Activated CD8-positive, alpha-beta T cell treated with anti-CD3 and anti-CD28 coated beads, Interleukin-2, amount 10 ng/mL, durations not matched to agents 7 days and 5 days (primary cell): Measurements from ENCODE around the gene SEPTIN2. TPM values are rescaled to one million over a fixed set of nuclear protein-coding genes. Genes with fewer than 3 reads are reported as not detected.
"Not testable (repeated sequence)": the region's sequence is repeated elsewhere in the genome, so short reads cannot be mapped to it uniquely, and the experiment has no call there.

Experiments used
- ATAC-seq: fragments of 150-1000 bp; cut with Tn5 transposase; one replicate; pipeline ENCODE4 v1.10.0; 2021; ENCODE audit warnings: moderate library complexity
- CTCF ChIA-PET: fragments of 350-600 bp; sonication (Branson Sonifier 250); formaldehyde crosslinking; loops from one replicate; lab custom pipeline; 2021; ENCODE audit warnings: antibody characterized with exemption; lab: Charles Lee
- POLR2A ChIA-PET: fragments of 350-600 bp; sonication (Branson Sonifier 250); formaldehyde crosslinking; loops from one replicate; lab custom pipeline; 2021; ENCODE audit warnings: antibody characterized with exemption; lab: Charles Lee
- DNase-seq: peaks from one replicate; pipeline ENCODE4 v3.0.0-alpha.2; 2020
- H3K27ac Mint-ChIP-seq: one replicate; pipeline ENCODE4 v1.8.0; 2021; ENCODE audit warnings: mild to moderate bottlenecking, mixed read lengths
- H3K27me3 Mint-ChIP-seq: one replicate; pipeline ENCODE4 v1.8.0; 2021; ENCODE audit warnings: low read depth, mixed read lengths
- H3K36me3 Mint-ChIP-seq: one replicate; pipeline ENCODE4 v1.8.0; 2021; ENCODE audit warnings: low read depth, mixed read lengths
- H3K4me1 Mint-ChIP-seq: one replicate; pipeline ENCODE4 v1.8.0; 2021; ENCODE audit warnings: low read depth, mixed read lengths
- H3K4me3 Mint-ChIP-seq: one replicate; pipeline ENCODE4 v1.8.0; 2021; ENCODE audit warnings: mild to moderate bottlenecking, mixed read lengths
- H3K9me3 Mint-ChIP-seq: one replicate; pipeline ENCODE4 v1.8.0; 2022; ENCODE audit warnings: mixed read lengths; ENCODE audit not compliant: insufficient read depth
- total RNA-seq, 2 experiments: library from RNA; stranded (reverse); gene quantifications; one replicate each; pipeline ENCODE4 v1.2.3, GENCODE V29; 2021

Gene SEPTIN2
- total RNA-seq, 2 experiments from 2014 or later = 247 TPM

DNA sequence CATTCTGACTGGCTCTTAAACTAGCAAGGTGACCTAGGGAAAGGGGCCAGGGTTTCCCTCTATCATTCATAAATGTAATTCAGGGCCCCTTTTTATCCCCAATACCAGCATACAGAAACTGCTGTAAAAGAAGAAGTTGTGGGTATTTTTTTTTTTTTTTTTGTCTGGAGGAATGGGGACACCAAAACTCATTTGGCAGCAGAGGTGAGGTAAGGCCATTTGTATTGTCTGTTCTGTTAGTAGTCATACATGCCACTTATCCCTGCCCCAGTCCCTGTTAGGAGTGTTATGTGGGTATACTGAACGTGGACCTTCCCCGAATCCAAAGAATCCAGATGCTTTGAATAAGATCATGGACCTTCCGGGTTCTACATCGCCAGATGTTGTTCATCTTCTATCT is 1.7 kb downstream of the SEPTIN2 start:
- peak overlapping the region; percentile 100 for H3K4me3 Mint-ChIP-seq
- no peak for DNase-seq
- peak overlapping the region; percentile 100 for H3K27ac Mint-ChIP-seq
- ChIA-PET CTCF (interaction anchor here (0.7 to 1.4 kb wide), 2 partner anchors 17 to 28 kb away, joined by 3 read pairs; no protein-coding TSS in a partner anchor), POLR2A (no interaction called here)
- no peaks in the 10 kb centered on the region for H3K9me3 Mint-ChIP-seq
- peaks cover 57% of the 10 kb centered on the region for H3K36me3 Mint-ChIP-seq
- peaks cover 69% of the 10 kb centered on the region for H3K4me1 Mint-ChIP-seq
- no peak for ATAC-seq
- no peaks in the 10 kb centered on the region for H3K27me3 Mint-ChIP-seq

- Mint-ChIP-seq H3K4me1 (peaks cover 61% of the 10 kb centered on the region), H3K36me3 (peaks cover 61% of the 10 kb centered on the region), H3K4me3 (peak overlapping the region; percentile 100)
- H3K27ac Mint-ChIP-seq, ATAC-seq, H3K27me3 Mint-ChIP-seq, DNase-seq, H3K9me3 Mint-ChIP-seq, CTCF ChIA-PET: not testable (repeated sequence)
- POLR2A ChIA-PET = interaction anchor here (0.8 to 1.6 kb wide), 2 partner anchors 9 to 139 kb away, joined by 3 to 4 read pairs; no protein-coding TSS in a partner anchor
These were observed 3.1 kb downstream of the SEPTIN2 start for GRCh38 chr2:241318830-241319229.

- POLR2A ChIA-PET = interaction anchor here (0.6 kb wide), 1 partner anchor 389 kb away, joined by 7 read pairs; no protein-coding TSS in a partner anchor
- H3K4me1 Mint-ChIP-seq = peaks cover 67% of the 10 kb centered on the region
- no peak overlapping the region for H3K27ac Mint-ChIP-seq
- no peak for ATAC-seq
- no peaks in the 10 kb centered on the region for H3K27me3 Mint-ChIP-seq
- no peaks in the 10 kb centered on the region for H3K9me3 Mint-ChIP-seq
- peaks cover 66% of the 10 kb centered on the region for H3K36me3 Mint-ChIP-seq
- no peak for DNase-seq
- H3K4me3 Mint-ChIP-seq = no peak overlapping the region
- CTCF ChIA-PET = no interaction called here
These were observed 4.7 kb downstream of the SEPTIN2 start for GRCh38 chr2:241320394-241320793.

- Mint-ChIP-seq H3K4me1 (peaks cover 67% of the 10 kb centered on the region), H3K4me3 (no peak overlapping the region), H3K36me3 (peaks cover 69% of the 10 kb centered on the region), H3K27me3 (no peaks in the 10 kb centered on the region), H3K9me3 (no peaks in the 10 kb centered on the region), H3K27ac (no peak overlapping the region)
- ChIA-PET POLR2A (no interaction called here), CTCF (no interaction called here)
- DNase-seq (no peak), ATAC-seq (no peak)
These were observed 5.3 kb downstream of the SEPTIN2 start for GRCh38 chr2:241321033-241321432.

DNA sequence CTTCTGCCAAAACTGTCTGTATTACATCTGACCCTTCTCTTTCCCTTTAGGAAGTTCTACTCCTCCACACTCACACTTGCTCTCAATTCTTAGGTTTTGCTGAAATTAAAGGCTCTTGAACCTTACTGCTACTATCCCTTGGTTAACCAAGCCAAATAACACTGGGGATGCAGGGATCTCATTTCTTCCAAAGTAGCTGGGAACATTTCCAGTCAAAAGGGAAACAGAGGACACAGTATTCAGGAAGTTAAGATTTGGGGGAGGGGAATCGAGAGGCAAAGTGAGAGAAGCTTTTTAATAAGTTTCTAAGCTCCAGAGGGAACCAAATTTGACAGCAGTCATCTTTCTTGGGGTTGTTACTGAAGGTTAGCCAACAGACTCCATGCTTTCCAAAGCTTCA is 6.2 kb downstream of the SEPTIN2 start:
- DNase-seq = no peak
- Mint-ChIP-seq H3K36me3 (peaks cover 66% of the 10 kb centered on the region), H3K9me3 (no peaks in the 10 kb centered on the region), H3K4me1 (peaks cover 67% of the 10 kb centered on the region), H3K27me3 (no peaks in the 10 kb centered on the region), H3K4me3 (no peak overlapping the region), H3K27ac (peak overlapping the region; percentile 28)
- no peak for ATAC-seq
- POLR2A ChIA-PET = no interaction called here
- CTCF ChIA-PET = interaction anchor here (1.0 to 1.1 kb wide), 3 partner anchors 10 to 289 kb away, joined by 3 to 4 read pairs (median 3); no protein-coding TSS in a partner anchor

GRCh38 chr2:241323778-241324177 is 8.1 kb downstream of the SEPTIN2 start:
- no peak for ATAC-seq
- ChIA-PET CTCF (no interaction called here), POLR2A (interaction anchor here (2.0 kb wide), 1 partner anchor 9 kb away, joined by 6 read pairs; the partner anchor contains the start of gene HDLBP)
- DNase-seq = no peak
- Mint-ChIP-seq H3K4me3 (no peak overlapping the region), H3K27ac (no peak overlapping the region), H3K9me3 (no peaks in the 10 kb centered on the region), H3K36me3 (peaks cover 63% of the 10 kb centered on the region), H3K27me3 (no peaks in the 10 kb centered on the region), H3K4me1 (peaks cover 49% of the 10 kb centered on the region)

DNA sequence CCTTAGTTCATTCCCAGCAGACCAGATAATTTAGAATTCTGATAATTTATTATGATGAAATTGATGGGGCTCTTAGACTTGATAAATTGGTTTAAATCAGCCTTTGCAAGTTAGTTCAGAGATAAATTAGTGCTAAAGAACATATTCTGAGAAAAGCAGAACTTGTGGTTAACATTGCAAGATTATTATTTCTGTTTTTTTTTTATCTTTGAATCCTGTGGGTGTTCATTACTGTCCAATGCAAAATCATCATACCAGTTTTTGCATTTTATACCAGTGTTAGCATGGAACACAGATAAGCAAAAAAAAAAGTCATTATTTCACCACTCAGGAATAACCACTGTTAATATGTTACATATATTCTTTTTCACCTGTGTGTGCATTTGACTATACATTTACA is 9.1 kb downstream of the SEPTIN2 start:
- Mint-ChIP-seq H3K27ac (no peak overlapping the region), H3K36me3 (peaks cover 62% of the 10 kb centered on the region), H3K9me3 (no peaks in the 10 kb centered on the region), H3K27me3 (no peaks in the 10 kb centered on the region), H3K4me3 (no peak overlapping the region), H3K4me1 (peaks cover 40% of the 10 kb centered on the region)
- no peak for ATAC-seq
- no peak for DNase-seq
- ChIA-PET CTCF (no interaction called here), POLR2A (interaction anchor here (0.9 to 2.0 kb wide), 2 partner anchors 8 to 10 kb away, joined by 3 to 6 read pairs; partner anchors contain the start of gene HDLBP)

- peaks cover 60% of the 10 kb centered on the region for H3K36me3 Mint-ChIP-seq
- no peak for DNase-seq
- H3K4me1 Mint-ChIP-seq = peaks cover 35% of the 10 kb centered on the region
- no peaks in the 10 kb centered on the region for H3K27me3 Mint-ChIP-seq
- ChIA-PET CTCF (no interaction called here), POLR2A (no interaction called here)
- H3K4me3 Mint-ChIP-seq = no peak overlapping the region
- ATAC-seq = no peak
- H3K9me3 Mint-ChIP-seq = no peaks in the 10 kb centered on the region
- no peak overlapping the region for H3K27ac Mint-ChIP-seq
These were observed 9.5 kb downstream of the SEPTIN2 start for GRCh38 chr2:241325257-241325656.

GRCh38 chr2:241329669-241330615 is 14.2 kb downstream of the SEPTIN2 start:
- Mint-ChIP-seq H3K9me3 (no peaks in the 10 kb centered on the region), H3K36me3 (peaks cover 56% of the 10 kb centered on the region), H3K4me3 (no peak overlapping the region), H3K27ac (peak overlapping the region; percentile 10), H3K4me1 (peaks cover 10% of the 10 kb centered on the region), H3K27me3 (no peaks in the 10 kb centered on the region)
- CTCF ChIA-PET = no interaction called here
- POLR2A ChIA-PET = interaction anchor here (0.7 kb wide), 1 partner anchor 14 kb away, joined by 3 read pairs; the partner anchor contains the start of genes HDLBP and SEPTIN2
- no peak for ATAC-seq
- no peak for DNase-seq

DNA sequence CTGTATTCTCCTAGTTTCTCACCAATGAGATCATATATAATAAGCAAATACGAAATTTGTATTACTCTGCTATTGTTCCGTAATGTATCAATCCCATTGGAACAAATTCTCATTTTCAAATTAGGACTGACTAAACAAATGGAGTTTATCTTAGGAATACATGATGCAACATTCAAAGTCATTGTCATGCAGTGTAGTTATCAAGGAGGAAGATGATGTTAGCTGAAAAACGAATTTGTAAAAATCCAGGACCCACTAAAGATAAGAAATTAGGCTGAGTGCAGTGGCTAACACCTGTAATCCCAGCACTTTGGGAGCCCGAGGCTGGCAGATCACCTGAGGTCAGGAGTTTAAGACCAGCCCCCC is 14.9 kb downstream of the SEPTIN2 start:
- Mint-ChIP-seq H3K4me3 (no peak overlapping the region), H3K36me3 (peaks cover 58% of the 10 kb centered on the region), H3K4me1 (peaks cover 11% of the 10 kb centered on the region), H3K27me3 (no peaks in the 10 kb centered on the region), H3K27ac (no peak overlapping the region), H3K9me3 (no peaks in the 10 kb centered on the region)
- CTCF ChIA-PET = no interaction called here
- ATAC-seq = no peak
- DNase-seq = no peak
- POLR2A ChIA-PET = no interaction called here

- peaks cover 58% of the 10 kb centered on the region for H3K36me3 Mint-ChIP-seq
- no peak for DNase-seq
- H3K4me3 Mint-ChIP-seq = no peak overlapping the region
- no peak for ATAC-seq
- ChIA-PET CTCF (no interaction called here), POLR2A (interaction anchor here (1.2 kb wide), 1 partner anchor 19 kb away, joined by 3 read pairs; the partner anchor contains the start of gene SEPTIN2)
- no peaks in the 10 kb centered on the region for H3K27me3 Mint-ChIP-seq
- H3K27ac Mint-ChIP-seq = no peak overlapping the region
- no peaks in the 10 kb centered on the region for H3K9me3 Mint-ChIP-seq
- peaks cover 28% of the 10 kb centered on the region for H3K4me1 Mint-ChIP-seq
These were observed 19.1 kb downstream of the SEPTIN2 start for GRCh38 chr2:241334813-241335212.
